Ishikawa (cell line): ENCODE measurements around the gene LYSMD3.

Experiments
- CEBPB ChIP-seq: IDR thresholded peaks from 2 replicates; pipeline ENCODE4 v1.6.1; 2012
- CREB1 ChIP-seq: IDR thresholded peaks from 2 replicates; pipeline ENCODE4 v1.6.1; 2012; ENCODE audit warnings: low read depth
- EGR1 ChIP-seq: IDR thresholded peaks from 2 replicates; pipeline ENCODE4 v1.6.1; 2012
- EP300 ChIP-seq: IDR thresholded peaks from 2 replicates; pipeline ENCODE4 v1.6.1; 2012; ENCODE audit warnings: borderline replicate concordance
- FOXM1 ChIP-seq: IDR thresholded peaks from 2 replicates; pipeline ENCODE4 v1.6.1; 2012; ENCODE audit warnings: low read depth, borderline replicate concordance
- MAX ChIP-seq: IDR thresholded peaks from 2 replicates; pipeline ENCODE4 v1.6.1; 2012
- NFIC ChIP-seq: IDR thresholded peaks from 2 replicates; pipeline ENCODE4 v1.6.1; 2012
- RAD21 ChIP-seq: IDR thresholded peaks from 2 replicates; pipeline ENCODE4 v1.6.1; 2012; ENCODE audit warnings: low read depth
- REST ChIP-seq: IDR thresholded peaks from 2 replicates; pipeline ENCODE4 v1.6.1; 2012; ENCODE audit warnings: low read depth, mild to moderate bottlenecking
- TAF1 ChIP-seq: IDR thresholded peaks from 2 replicates; pipeline ENCODE4 v1.6.1; 2012; ENCODE audit warnings: low read depth, mild to moderate bottlenecking
- TCF12 ChIP-seq: IDR thresholded peaks from 2 replicates; pipeline ENCODE4 v1.6.1; 2012; ENCODE audit warnings: low read depth
- TEAD4 ChIP-seq: IDR thresholded peaks from 2 replicates; pipeline ENCODE4 v1.6.1; 2012
- USF1 ChIP-seq: IDR thresholded peaks from 2 replicates; pipeline ENCODE4 v1.6.1; 2012
- YY1 ChIP-seq: IDR thresholded peaks from 2 replicates; pipeline ENCODE4 v1.6.1; 2012; ENCODE audit warnings: low read depth
- ZBTB7A ChIP-seq: IDR thresholded peaks from 2 replicates; pipeline ENCODE4 v1.6.1; 2012; ENCODE audit warnings: low read depth

The LYSMD3 gene

GRCh38 chr5:90476391-90476790, 53.0 kb downstream of the LYSMD3 start:
- TF ChIP-seq USF1 (no peak), RAD21 (no peak), TAF1 (no peak), EP300 (no peak), CEBPB (no peak), ZBTB7A (no peak), EGR1 (no peak), REST (no peak), NFIC (no peak), TCF12 (no peak), FOXM1 (no peak), MAX (no peak), TEAD4 (no peak), CREB1 (no peak), YY1 (no peak)

- TF ChIP-seq MAX (no peak), REST (no peak), CEBPB (no peak), NFIC (no peak), USF1 (no peak), EP300 (no peak), TCF12 (no peak), FOXM1 (no peak), RAD21 (no peak), YY1 (no peak), CREB1 (no peak), TAF1 (no peak), ZBTB7A (no peak), EGR1 (no peak)
Observed at GRCh38 chr5:90475436-90475980, 53.9 kb downstream of the LYSMD3 start.

GRCh38 chr5:90474235-90475107, 54.9 kb downstream of the LYSMD3 start, which contains the start of the genes MBLAC2 and POLR3G:
Gene MBLAC2 (minus strand): TSS chr5:90474771. CDS start chr5:90474292, 479 bp downstream.
Gene POLR3G (plus strand): TSS chr5:90474864. CDS start chr5:90485568, 10,704 bp downstream.
- peak; percentile 14; the same call in 1 of the 2 replicates for TF ChIP-seq TEAD4
- TF ChIP-seq REST: no peak
- peak; percentile 75 for TF ChIP-seq TCF12
- no peak for TF ChIP-seq EP300
- TF ChIP-seq USF1: no peak
- TF ChIP-seq EGR1: peak; percentile 94
- TF ChIP-seq MAX: peak; percentile 97
- TF ChIP-seq CREB1: no peak
- TF ChIP-seq ZBTB7A: peak; percentile 50
- TF ChIP-seq RAD21: no peak; the same call in 1 of the 2 replicates
- peak; percentile 64 for TF ChIP-seq TAF1
- peak; percentile 18; the same call in 1 of the 2 replicates for TF ChIP-seq CEBPB
- TF ChIP-seq NFIC: peak; percentile 51; the same call in 1 of the 2 replicates
